ENCODE results near the gene DNAAF3.

GRCh38 chr19:55193481-55193880 is 27.1 kb upstream of the DNAAF3 start:
- no peak for TF ChIP-seq CTCF (conservative IDR thresholded peaks at IDR 0.05; ENCODE audit: low read length)
- TF ChIP-seq EZH2phosphoT487 (IDR thresholded peaks at IDR 0.05; ENCODE audit: borderline replicate concordance): no peak

Data from Loucy (cell line).